Measurements from ENCODE around the gene RHNO1. TPM values are rescaled to one million over a fixed set of nuclear protein-coding genes. Genes with fewer than 3 reads are reported as not detected.

Gene RHNO1
- total RNA-seq, 1 donor from 2014 or later = 24.5 TPM

- H3K9me3 Mint-ChIP-seq (ENCODE audit: unreplicated experiment) = no peaks in the 10 kb centered on the region
- no peak overlapping the region for H3K27ac Mint-ChIP-seq (ENCODE audit: unreplicated experiment)
- no peak for TF ChIP-seq CTCF (IDR thresholded peaks at IDR 0.05)
- no peak overlapping the region for H3K4me3 Mint-ChIP-seq (ENCODE audit: unreplicated experiment)
- H3K36me3 Mint-ChIP-seq (ENCODE audit: unreplicated experiment) = peaks cover 51% of the 10 kb centered on the region
- no peaks in the 10 kb centered on the region for H3K4me1 Mint-ChIP-seq (ENCODE audit: unreplicated experiment)
- no peak for DNase-seq (ENCODE audit: extremely low spot score, unreplicated experiment)
- H3K27me3 Mint-ChIP-seq (ENCODE audit: unreplicated experiment) = no peaks in the 10 kb centered on the region
Measured at GRCh38 chr12:2919249-2919648, 42.2 kb downstream of the RHNO1 start.

GRCh38 chr12:2922329-2922728, 45.3 kb downstream of the RHNO1 start:
- no peak for TF ChIP-seq CTCF (IDR thresholded peaks at IDR 0.05)
- Mint-ChIP-seq H3K36me3 (ENCODE audit: unreplicated experiment) (peaks cover 47% of the 10 kb centered on the region), H3K9me3 (ENCODE audit: unreplicated experiment) (no peaks in the 10 kb centered on the region), H3K4me3 (ENCODE audit: unreplicated experiment) (no peak overlapping the region), H3K4me1 (ENCODE audit: unreplicated experiment) (peaks cover 1% of the 10 kb centered on the region), H3K27ac (ENCODE audit: unreplicated experiment) (no peak overlapping the region), H3K27me3 (ENCODE audit: unreplicated experiment) (no peaks in the 10 kb centered on the region)
- DNase-seq (ENCODE audit: extremely low spot score, unreplicated experiment) = no peak

GRCh38 chr12:2923057-2923456, 46.0 kb downstream of the RHNO1 start:
- peaks cover 52% of the 10 kb centered on the region for H3K36me3 Mint-ChIP-seq (ENCODE audit: unreplicated experiment)
- TF ChIP-seq CTCF (IDR thresholded peaks at IDR 0.05) = no peak
- no peak overlapping the region for H3K27ac Mint-ChIP-seq (ENCODE audit: unreplicated experiment)
- H3K4me3 Mint-ChIP-seq (ENCODE audit: unreplicated experiment) = no peak overlapping the region
- peaks cover 1% of the 10 kb centered on the region for H3K4me1 Mint-ChIP-seq (ENCODE audit: unreplicated experiment)
- DNase-seq (ENCODE audit: extremely low spot score, unreplicated experiment) = no peak
- H3K9me3 Mint-ChIP-seq (ENCODE audit: unreplicated experiment) = no peaks in the 10 kb centered on the region
- H3K27me3 Mint-ChIP-seq (ENCODE audit: unreplicated experiment) = no peaks in the 10 kb centered on the region

DNA sequence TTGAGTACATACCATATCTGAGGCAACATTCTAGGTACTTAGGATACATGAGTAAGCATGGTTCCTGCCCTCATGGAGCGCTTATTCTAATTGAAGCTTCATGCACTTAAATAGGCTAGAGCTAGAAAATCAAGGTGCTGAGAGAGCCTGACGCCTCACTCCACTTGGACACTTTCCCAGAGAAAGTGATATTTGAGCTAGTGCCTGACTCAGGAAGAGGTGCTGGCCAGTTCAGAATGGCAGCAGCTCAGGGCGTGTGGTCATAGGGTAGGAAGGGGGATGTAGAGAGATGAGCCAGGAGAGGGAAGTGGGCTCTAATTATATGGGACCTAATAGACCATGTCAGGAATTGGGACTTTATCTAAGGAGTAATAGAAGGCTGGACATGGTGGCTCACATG, 47.0 kb downstream of the RHNO1 start:
- Mint-ChIP-seq H3K4me3 (ENCODE audit: unreplicated experiment) (no peak overlapping the region), H3K27me3 (ENCODE audit: unreplicated experiment) (no peaks in the 10 kb centered on the region), H3K9me3 (ENCODE audit: unreplicated experiment) (no peaks in the 10 kb centered on the region), H3K4me1 (ENCODE audit: unreplicated experiment) (peaks cover 1% of the 10 kb centered on the region), H3K36me3 (ENCODE audit: unreplicated experiment) (peaks cover 49% of the 10 kb centered on the region), H3K27ac (ENCODE audit: unreplicated experiment) (no peak overlapping the region)
- no peak for TF ChIP-seq CTCF (IDR thresholded peaks at IDR 0.05)
- no peak for DNase-seq (ENCODE audit: extremely low spot score, unreplicated experiment)

DNA sequence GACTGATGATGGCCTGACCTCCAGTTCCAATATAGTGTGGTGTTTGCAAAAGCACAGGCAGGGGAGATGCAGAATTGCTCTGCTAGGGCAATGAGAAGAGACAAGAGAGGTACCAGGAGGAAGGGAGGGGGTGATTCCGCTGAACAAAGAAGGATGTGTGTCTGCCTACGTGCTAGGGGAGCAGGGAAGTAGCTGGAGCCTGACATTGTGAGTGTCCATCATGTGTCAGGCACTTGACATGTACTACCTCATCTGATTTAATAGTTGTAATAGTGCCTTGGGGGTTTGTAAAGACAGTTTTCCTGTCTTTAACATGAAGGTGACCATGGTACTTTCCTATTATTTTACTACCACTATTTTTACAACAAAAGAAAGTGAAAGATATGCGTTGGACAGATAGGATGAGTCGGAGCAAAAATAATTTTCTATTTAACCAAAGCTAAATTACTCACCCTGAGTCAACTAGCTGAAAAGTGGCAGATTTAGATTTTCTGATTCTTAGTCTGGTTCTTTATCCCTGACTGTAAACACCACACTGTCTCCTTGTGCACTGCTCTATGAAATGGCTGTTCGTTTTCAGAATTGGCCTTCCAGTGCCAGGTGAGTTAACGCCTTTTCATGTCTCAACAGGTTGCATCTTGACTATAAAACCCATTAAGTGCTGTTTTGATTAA, 48.4 kb downstream of the RHNO1 start:
- no peak overlapping the region for H3K27ac Mint-ChIP-seq (ENCODE audit: unreplicated experiment)
- no peaks in the 10 kb centered on the region for H3K27me3 Mint-ChIP-seq (ENCODE audit: unreplicated experiment)
- H3K4me1 Mint-ChIP-seq (ENCODE audit: unreplicated experiment) = peaks cover 1% of the 10 kb centered on the region
- H3K9me3 Mint-ChIP-seq (ENCODE audit: unreplicated experiment) = no peaks in the 10 kb centered on the region
- no peak for DNase-seq (ENCODE audit: extremely low spot score, unreplicated experiment)
- H3K4me3 Mint-ChIP-seq (ENCODE audit: unreplicated experiment) = no peak overlapping the region
- H3K36me3 Mint-ChIP-seq (ENCODE audit: unreplicated experiment) = peaks cover 47% of the 10 kb centered on the region
- no peak for TF ChIP-seq CTCF (IDR thresholded peaks at IDR 0.05)

All from osteocyte (in vitro differentiated cells).